Stimulated activated CD4-positive, alpha-beta T cell treated with anti-CD3 and anti-CD28 coated beads, Interleukin-12 subunit alpha, Interleukin-12 subunit beta, amount 100 ng/mL, for 48 hours (primary cell): ENCODE measurements around the gene MRPL12.

Source experiments
- DNase-seq, 3 donors: peaks; one replicate each; pipeline ENCODE4 v3.0.0-alpha.2; 2020; ENCODE audit warnings: low read depth in 2 of 3, low spot score in 1 of 3

MRPL12 gene

GRCh38 chr17:81702934-81703746 is at the start of gene MRPL12:
TSS of gene MRPL12 (plus strand) at chr17:81703367. CDS start at chr17:81703502, 135 bp downstream.
- peak; percentile 78 to 86 (median 79) for DNase-seq

- DNase-seq = no peak
These were observed 47.6 kb upstream of the MRPL12 start for GRCh38 chr17:81655378-81656117.

GRCh38 chr17:81656118-81656743 is 46.9 kb upstream of the MRPL12 start, which contains the start of gene PDE6G:
TSS of gene PDE6G (minus strand) at chr17:81656542. CDS start at chr17:81653305, 3,237 bp downstream.
- DNase-seq = no peak

- DNase-seq = no peak
These were observed 46.3 kb upstream of the MRPL12 start for GRCh38 chr17:81656835-81657234.

- DNase-seq = no peak
These were observed 44.1 kb upstream of the MRPL12 start for GRCh38 chr17:81659038-81659437.

GRCh38 chr17:81660441-81660840 is 42.7 kb upstream of the MRPL12 start:
- DNase-seq = no peak

- DNase-seq = no peak
These were observed 41.2 kb upstream of the MRPL12 start for GRCh38 chr17:81662002-81662401.

- DNase-seq = no peak
These were observed 39.1 kb upstream of the MRPL12 start for GRCh38 chr17:81664051-81664470.

- DNase-seq = peak; percentile 55 to 60 (median 60)
These were observed 37.7 kb upstream of the MRPL12 start for GRCh38 chr17:81665205-81666091.

- DNase-seq = no peak
These were observed 37.1 kb upstream of the MRPL12 start for GRCh38 chr17:81666092-81666341.

- DNase-seq = peak; percentile 89 to 92 (median 90)
These were observed 36.6 kb upstream of the MRPL12 start, which contains the start of the genes CCDC137 and OXLD1 for GRCh38 chr17:81666342-81667191. TSS of gene CCDC137 (plus strand) at chr17:81666737. CDS start at chr17:81666767, 30 bp downstream. TSS of gene OXLD1 (minus strand) at chr17:81666605. CDS start at chr17:81666577, 28 bp downstream.

- no peak for DNase-seq
These were observed 35.4 kb upstream of the MRPL12 start for GRCh38 chr17:81667754-81668153.

GRCh38 chr17:81672504-81672903 is 30.7 kb upstream of the MRPL12 start:
- DNase-seq = no peak

GRCh38 chr17:81672954-81673353 is 30.2 kb upstream of the MRPL12 start:
- DNase-seq = no peak

- DNase-seq = no peak
These were observed 29.5 kb upstream of the MRPL12 start for GRCh38 chr17:81673561-81674258.

GRCh38 chr17:81675515-81676221 is 27.5 kb upstream of the MRPL12 start:
- peak in 1 of 3 donors; percentile 22 for DNase-seq

- no peak for DNase-seq
These were observed 26.3 kb upstream of the MRPL12 start for GRCh38 chr17:81676906-81677305.

- no peak for DNase-seq
These were observed 23.0 kb upstream of the MRPL12 start for GRCh38 chr17:81680150-81680549.

GRCh38 chr17:81681672-81682071 is 21.5 kb upstream of the MRPL12 start:
- no peak for DNase-seq
